Measurements from ENCODE around the gene SV2B.

DNA sequence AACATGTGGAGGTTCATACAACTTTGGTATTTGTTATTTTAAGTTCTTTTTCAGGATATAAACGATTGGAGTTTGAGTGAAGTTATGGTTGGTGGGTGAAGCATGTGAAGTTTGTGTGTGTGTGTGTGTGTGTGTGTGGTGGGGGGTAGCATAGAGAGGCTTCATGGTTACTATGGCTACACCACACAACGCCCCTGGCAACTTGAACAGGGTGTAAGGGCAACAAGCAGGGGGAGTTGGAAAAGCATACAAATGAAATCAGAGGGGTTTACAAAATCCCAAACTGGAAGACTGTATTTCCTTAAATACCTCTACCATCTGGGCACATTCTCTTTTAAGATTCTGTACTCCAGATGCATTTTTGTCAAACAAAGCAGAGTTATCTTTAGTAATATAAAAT, 207.5 kb downstream of the SV2B start:
- TF ChIP-seq, protein P1, sequence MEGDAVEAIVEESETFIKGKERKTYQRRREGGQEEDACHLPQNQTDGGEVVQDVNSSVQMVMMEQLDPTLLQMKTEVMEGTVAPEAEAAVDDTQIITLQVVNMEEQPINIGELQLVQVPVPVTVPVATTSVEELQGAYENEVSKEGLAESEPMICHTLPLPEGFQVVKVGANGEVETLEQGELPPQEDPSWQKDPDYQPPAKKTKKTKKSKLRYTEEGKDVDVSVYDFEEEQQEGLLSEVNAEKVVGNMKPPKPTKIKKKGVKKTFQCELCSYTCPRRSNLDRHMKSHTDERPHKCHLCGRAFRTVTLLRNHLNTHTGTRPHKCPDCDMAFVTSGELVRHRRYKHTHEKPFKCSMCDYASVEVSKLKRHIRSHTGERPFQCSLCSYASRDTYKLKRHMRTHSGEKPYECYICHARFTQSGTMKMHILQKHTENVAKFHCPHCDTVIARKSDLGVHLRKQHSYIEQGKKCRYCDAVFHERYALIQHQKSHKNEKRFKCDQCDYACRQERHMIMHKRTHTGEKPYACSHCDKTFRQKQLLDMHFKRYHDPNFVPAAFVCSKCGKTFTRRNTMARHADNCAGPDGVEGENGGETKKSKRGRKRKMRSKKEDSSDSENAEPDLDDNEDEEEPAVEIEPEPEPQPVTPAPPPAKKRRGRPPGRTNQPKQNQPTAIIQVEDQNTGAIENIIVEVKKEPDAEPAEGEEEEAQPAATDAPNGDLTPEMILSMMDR (IDR thresholded peaks at IDR 0.05; ENCODE audit: poor library complexity): no peak
- TF ChIP-seq EZH2 (IDR thresholded peaks at IDR 0.05; ENCODE audit: borderline replicate concordance): no peak
- TF ChIP-seq EZH2phosphoT487 (IDR thresholded peaks at IDR 0.05; ENCODE audit: low read depth, severe bottlenecking, unreplicated experiment): no peak
